OCI-LY7 (cell line): ENCODE measurements around the gene KRT83. TPM values are rescaled to one million over a fixed set of nuclear protein-coding genes. Genes with fewer than 3 reads are reported as not detected.

Source experiments
- BruUV-seq: library from RNA; stranded (reverse); fragments of 400-500 nt; replicated peaks from 2 replicates; lab custom pipeline; 2021; lab: Mats Ljungman, UMichigan
- CTCF ChIA-PET: fragments of 300-600 bp; sonication (Branson Sonifier 250); formaldehyde crosslinking; loops from one replicate; lab custom pipeline; 2022; ENCODE audit warnings: antibody characterized with exemption; ENCODE audit not compliant: unreplicated experiment; lab: Charles Lee
- POLR2A ChIA-PET: fragments of 300-600 bp; sonication (Branson Sonifier 250); formaldehyde crosslinking; loops from one replicate; lab custom pipeline; 2022; ENCODE audit warnings: antibody characterized with exemption; lab: Charles Lee
- DNase-seq: peaks from one replicate; pipeline ENCODE4 v3.0.0-alpha.2; 2015; ENCODE audit warnings: low spot score
- H2AFZ ChIP-seq: fragments of 200-600 bp; sonication (generic), shearing (Covaris generic); 2 replicates; pipeline ENCODE4 v1.6.1; 2014; ENCODE audit warnings: mild to moderate bottlenecking, antibody characterized with exemption, low read length, moderate library complexity
- H3K27ac ChIP-seq: fragments of 200-600 bp; sonication (generic); 2 replicates; pipeline ENCODE4 v1.5.1; 2014; ENCODE audit warnings: mixed run types, low read depth, mild to moderate bottlenecking, moderate library complexity, low read length, inconsistent platforms; ENCODE audit not compliant: poor library complexity, severe bottlenecking
- H3K36me3 ChIP-seq: fragments of 200-600 bp; sonication (generic); 2 replicates; pipeline ENCODE4 v1.6.1; 2014; ENCODE audit warnings: mild to moderate bottlenecking, antibody characterized with exemption, low read length, moderate library complexity, mixed read lengths; ENCODE audit not compliant: insufficient read depth
- H3K4me1 ChIP-seq: fragments of 200-600 bp; sonication (generic); 2 replicates; pipeline ENCODE4 v1.5.1; 2014; ENCODE audit warnings: mild to moderate bottlenecking, low read length; ENCODE audit not compliant: insufficient read depth, poor library complexity, severe bottlenecking
- H3K4me2 ChIP-seq: fragments of 200-600 bp; sonication (generic); 2 replicates; pipeline ENCODE4 v1.6.1; 2014; ENCODE audit warnings: mild to moderate bottlenecking, low read length
- H3K4me3 ChIP-seq: fragments of 200-600 bp; sonication (generic); 2 replicates; pipeline ENCODE4 v1.5.1; 2014; ENCODE audit warnings: mild to moderate bottlenecking, low read depth, low read length; ENCODE audit not compliant: poor library complexity, severe bottlenecking
- H3K79me2 ChIP-seq: fragments of 200-600 bp; sonication (generic); 2 replicates; pipeline ENCODE4 v1.6.1; 2016; ENCODE audit warnings: low read depth, mild to moderate bottlenecking, low read length, moderate library complexity, mixed read lengths; ENCODE audit not compliant: insufficient read depth
- H3K9me2 ChIP-seq: fragments of 200-600 bp; sonication (generic); 2 replicates; pipeline ENCODE4 v1.6.1; 2016; ENCODE audit warnings: mild to moderate bottlenecking, low read length, mixed read lengths; ENCODE audit not compliant: insufficient read depth
- H3K9me3 ChIP-seq: fragments of 200-600 bp; sonication (generic); 2 replicates; pipeline ENCODE4 v1.6.1; 2014; ENCODE audit warnings: mild to moderate bottlenecking, mixed run types, low read length, mixed read lengths
- H4K20me1 ChIP-seq: fragments of 200-600 bp; sonication (generic); 2 replicates; pipeline ENCODE4 v1.6.1; 2014; ENCODE audit warnings: mild to moderate bottlenecking, antibody characterized with exemption, low read length, moderate library complexity, mixed read lengths; ENCODE audit not compliant: insufficient read depth
- EZH2phosphoT487 ChIP-seq: fragments of 200-600 bp; sonication (generic); IDR thresholded peaks from 2 replicates; pipeline ENCODE4 v1.6.1; 2018; ENCODE audit warnings: low read depth, borderline replicate concordance, mild to moderate bottlenecking, mixed run types, antibody characterized with exemption, low read length, moderate library complexity, mixed read lengths
- intact Hi-C: fragments of 100-400 bp; cut with micrococcal nuclease; formaldehyde crosslinking; loops from one replicate; pipeline ENCODE4 v1.10.0; 2022; ENCODE audit not compliant: unreplicated experiment
- total RNA-seq, 2 experiments: library from RNA; depleted of rRNA in 1 of 2; stranded (reverse); fragments of >200 nt in 1 of 2; shearing (Covaris generic) in 1 of 2; gene quantifications; 2 replicates each; pipeline ENCODE4 v1.2.3, GENCODE V29; 2014 to 2022
- TF ChIP-seq, protein P1 (sequence below): fragments of 200-600 bp; sonication (generic); conservative IDR thresholded peaks from 2 replicates; pipeline ENCODE4 v1.5.1; 2014; ENCODE audit warnings: mild to moderate bottlenecking, antibody characterized with exemption, low read length, moderate library complexity, mixed read lengths

Gene KRT83
- total RNA-seq, 2 experiments from 2014 or later, result not detected

DNA sequence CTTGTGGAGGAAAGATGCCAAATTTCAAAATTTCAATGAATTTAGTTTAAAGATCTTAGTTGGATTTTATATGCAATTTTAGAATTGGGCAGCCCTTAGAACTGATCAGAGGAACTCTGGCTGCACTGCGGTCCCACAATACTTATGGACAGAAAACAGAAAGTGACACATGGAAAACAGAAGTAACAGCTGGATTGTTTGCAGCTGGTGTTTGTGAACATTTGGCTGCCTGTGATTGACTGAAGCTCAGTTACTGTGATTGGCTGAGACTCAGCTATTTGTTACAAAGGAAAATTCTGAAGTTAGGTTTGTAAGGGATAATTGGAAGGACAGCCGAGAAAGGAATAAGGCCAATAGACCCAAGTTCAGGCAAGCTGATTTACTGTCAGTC is 56.8 kb downstream of the KRT83 start:
- ChIA-PET POLR2A (interaction anchor here (0.7 kb wide), 1 partner anchor 315 kb away, joined by 3 read pairs; no protein-coding TSS in a partner anchor), CTCF (no interaction called here)
- TF ChIP-seq, protein P1, sequence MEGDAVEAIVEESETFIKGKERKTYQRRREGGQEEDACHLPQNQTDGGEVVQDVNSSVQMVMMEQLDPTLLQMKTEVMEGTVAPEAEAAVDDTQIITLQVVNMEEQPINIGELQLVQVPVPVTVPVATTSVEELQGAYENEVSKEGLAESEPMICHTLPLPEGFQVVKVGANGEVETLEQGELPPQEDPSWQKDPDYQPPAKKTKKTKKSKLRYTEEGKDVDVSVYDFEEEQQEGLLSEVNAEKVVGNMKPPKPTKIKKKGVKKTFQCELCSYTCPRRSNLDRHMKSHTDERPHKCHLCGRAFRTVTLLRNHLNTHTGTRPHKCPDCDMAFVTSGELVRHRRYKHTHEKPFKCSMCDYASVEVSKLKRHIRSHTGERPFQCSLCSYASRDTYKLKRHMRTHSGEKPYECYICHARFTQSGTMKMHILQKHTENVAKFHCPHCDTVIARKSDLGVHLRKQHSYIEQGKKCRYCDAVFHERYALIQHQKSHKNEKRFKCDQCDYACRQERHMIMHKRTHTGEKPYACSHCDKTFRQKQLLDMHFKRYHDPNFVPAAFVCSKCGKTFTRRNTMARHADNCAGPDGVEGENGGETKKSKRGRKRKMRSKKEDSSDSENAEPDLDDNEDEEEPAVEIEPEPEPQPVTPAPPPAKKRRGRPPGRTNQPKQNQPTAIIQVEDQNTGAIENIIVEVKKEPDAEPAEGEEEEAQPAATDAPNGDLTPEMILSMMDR, result no peak
- no peak for TF ChIP-seq EZH2phosphoT487
- H2AFZ ChIP-seq, result no peak overlapping the region
- H3K4me3 ChIP-seq, result no peak overlapping the region
- H3K4me2 ChIP-seq, result no peak overlapping the region
- H3K9me2 ChIP-seq, result no peaks in the 10 kb centered on the region
- DNase-seq, result no peak
- intact Hi-C loops, result no loop called here
- H3K36me3 ChIP-seq, result no peaks in the 10 kb centered on the region
- no peak overlapping the region for H3K27ac ChIP-seq
- no peaks in the 10 kb centered on the region for H4K20me1 ChIP-seq
- no TSS peak for BruUV-seq
- no peaks in the 10 kb centered on the region for H3K9me3 ChIP-seq
- no peaks in the 10 kb centered on the region for H3K4me1 ChIP-seq
- H3K79me2 ChIP-seq, result no peaks in the 10 kb centered on the region

Other genes with a start within 250 kb of the KRT83 start
- not detected in 2 replicates for gene SMIM41, start 241.7 kb downstream of the KRT83 start, total RNA-seq (2014; rRNA removed; shearing (Covaris generic))
- not detected in 2 replicates for gene SMIM41, start 241.7 kb downstream of the KRT83 start, total RNA-seq (2022)
- not detected in 2 replicates for gene KRT80, start 129.4 kb downstream of the KRT83 start, total RNA-seq (2014; rRNA removed; shearing (Covaris generic))
- gene KRT80, start 129.4 kb downstream of the KRT83 start, total RNA-seq (2022), result not detected in 2 replicates
- gene KRT7, start 88.2 kb downstream of the KRT83 start, total RNA-seq (2014; rRNA removed; shearing (Covaris generic)), result not detected in 2 replicates
- 1.9 TPM in 1 of 2 replicates, not detected in the other for gene KRT7, start 88.2 kb downstream of the KRT83 start, total RNA-seq (2022)
- gene KRT86, start 46.8 kb downstream of the KRT83 start, total RNA-seq (2014; rRNA removed; shearing (Covaris generic)), result not detected in 2 replicates
- gene KRT86, start 46.8 kb downstream of the KRT83 start, total RNA-seq (2022), result not detected in 2 replicates
- gene KRT81, start 29.9 kb downstream of the KRT83 start, total RNA-seq (2014; rRNA removed; shearing (Covaris generic)), result not detected in 2 replicates
- not detected in 2 replicates for gene KRT81, start 29.9 kb downstream of the KRT83 start, total RNA-seq (2022)
- gene KRT85, start 46.1 kb upstream of the KRT83 start, total RNA-seq (2014; rRNA removed; shearing (Covaris generic)), result not detected in 2 replicates
- not detected in 2 replicates for gene KRT85, start 46.1 kb upstream of the KRT83 start, total RNA-seq (2022)
- not detected in 2 replicates for gene KRT84, start 64.3 kb upstream of the KRT83 start, total RNA-seq (2014; rRNA removed; shearing (Covaris generic))
- not detected in 2 replicates for gene KRT84, start 64.3 kb upstream of the KRT83 start, total RNA-seq (2022)
- gene KRT82, start 84.9 kb upstream of the KRT83 start, total RNA-seq (2014; rRNA removed; shearing (Covaris generic)), result not detected in 2 replicates
- gene KRT82, start 84.9 kb upstream of the KRT83 start, total RNA-seq (2022), result not detected in 2 replicates
- gene KRT75, start 113.0 kb upstream of the KRT83 start, total RNA-seq (2014; rRNA removed; shearing (Covaris generic)), result not detected in 2 replicates
- gene KRT75, start 113.0 kb upstream of the KRT83 start, total RNA-seq (2022), result not detected in 2 replicates
- not detected in 2 replicates for gene KRT6B, start 130.7 kb upstream of the KRT83 start, total RNA-seq (2014; rRNA removed; shearing (Covaris generic))
- gene KRT6B, start 130.7 kb upstream of the KRT83 start, total RNA-seq (2022), result not detected in 2 replicates
- gene KRT6C, start 152.4 kb upstream of the KRT83 start, total RNA-seq (2014; rRNA removed; shearing (Covaris generic)), result not detected in 2 replicates
- not detected in 2 replicates for gene KRT6C, start 152.4 kb upstream of the KRT83 start, total RNA-seq (2022)
- gene KRT6A, start 171.9 kb upstream of the KRT83 start, total RNA-seq (2014; rRNA removed; shearing (Covaris generic)), result not detected in 2 replicates
- gene KRT6A, start 171.9 kb upstream of the KRT83 start, total RNA-seq (2022), result 0.74 and 1.2 TPM in 2 replicates
- not detected in 2 replicates for gene KRT5, start 199.0 kb upstream of the KRT83 start, total RNA-seq (2014; rRNA removed; shearing (Covaris generic))
- 0.74 and 0.91 TPM in 2 replicates for gene KRT5, start 199.0 kb upstream of the KRT83 start, total RNA-seq (2022)
- not detected in 2 replicates for gene KRT71, start 231.7 kb upstream of the KRT83 start, total RNA-seq (2014; rRNA removed; shearing (Covaris generic))
- gene KRT71, start 231.7 kb upstream of the KRT83 start, total RNA-seq (2022), result not detected in 2 replicates